Peyer's patch (tissue), 4 donors: Measurements from ENCODE around the gene MAP4K5. TPM values are rescaled to one million over a fixed set of nuclear protein-coding genes. Genes with fewer than 3 reads are reported as not detected.

Experiments used
- DNase-seq, 3 donors: peaks; one replicate each; pipeline ENCODE4 v3.0.0-alpha.2; 2017 to 2019
- H3K27ac ChIP-seq, 4 donors: fragments of 200-600 bp; sonication (generic); one replicate each; pipeline ENCODE4 v1.5.1; 2016 to 2019
- H3K27me3 ChIP-seq, 2 donors: fragments of 200-600 bp; sonication (generic); one replicate each; pipeline ENCODE4 v1.5.1; 2019
- H3K36me3 ChIP-seq, 3 donors: fragments of 200-600 bp; sonication (generic); one replicate each; pipeline ENCODE4 v1.5.1; 2016 to 2019
- H3K4me1 ChIP-seq, 4 donors: fragments of 200-600 bp; sonication (generic); one replicate each; pipeline ENCODE4 v1.5.1; 2016 to 2019
- H3K4me3 ChIP-seq, 4 donors: fragments of 200-600 bp; sonication (generic); 1 replicate in 3 of 4; 2 replicates in 1 of 4; pipeline ENCODE4 v1.5.1; 2016 to 2019; ENCODE audit warnings: mild to moderate bottlenecking in 1 of 4
- H3K9me3 ChIP-seq, 4 donors: fragments of 200-600 bp; sonication (generic); one replicate each; pipeline ENCODE4 v1.5.1; 2016 to 2019; ENCODE audit warnings: mild to moderate bottlenecking in 1 of 4
- POLR2A ChIP-seq, 2 donors: fragments of 450-650 bp; IDR thresholded peaks; one replicate each; pipeline ENCODE4 v1.5.1; 2017; ENCODE audit warnings: antibody characterized with exemption in 2 of 2, mild to moderate bottlenecking in 2 of 2, moderate library complexity in 2 of 2
- total RNA-seq, 4 donors: library from RNA; depleted of rRNA; stranded (reverse); fragments of >200 nt; gene quantifications; one replicate each; pipeline ENCODE4 v1.1.0, GENCODE V29; 2016
- TF ChIP-seq, protein P1 (sequence below), 6 experiments: fragments of 450-650 bp in 4 of 6; fragments of 200-600 bp in 2 of 6; sonication (generic) in 1 of 6; IDR thresholded peaks; one replicate each; pipeline ENCODE4 v1.5.1; 2017 to 2019; ENCODE audit warnings: antibody characterized with exemption in 6 of 6, mild to moderate bottlenecking in 3 of 6, moderate library complexity in 1 of 6

The MAP4K5 gene
- total RNA-seq, 4 donors from 2014 or later: 47.1 to 123 (median 78.4) TPM

DNA sequence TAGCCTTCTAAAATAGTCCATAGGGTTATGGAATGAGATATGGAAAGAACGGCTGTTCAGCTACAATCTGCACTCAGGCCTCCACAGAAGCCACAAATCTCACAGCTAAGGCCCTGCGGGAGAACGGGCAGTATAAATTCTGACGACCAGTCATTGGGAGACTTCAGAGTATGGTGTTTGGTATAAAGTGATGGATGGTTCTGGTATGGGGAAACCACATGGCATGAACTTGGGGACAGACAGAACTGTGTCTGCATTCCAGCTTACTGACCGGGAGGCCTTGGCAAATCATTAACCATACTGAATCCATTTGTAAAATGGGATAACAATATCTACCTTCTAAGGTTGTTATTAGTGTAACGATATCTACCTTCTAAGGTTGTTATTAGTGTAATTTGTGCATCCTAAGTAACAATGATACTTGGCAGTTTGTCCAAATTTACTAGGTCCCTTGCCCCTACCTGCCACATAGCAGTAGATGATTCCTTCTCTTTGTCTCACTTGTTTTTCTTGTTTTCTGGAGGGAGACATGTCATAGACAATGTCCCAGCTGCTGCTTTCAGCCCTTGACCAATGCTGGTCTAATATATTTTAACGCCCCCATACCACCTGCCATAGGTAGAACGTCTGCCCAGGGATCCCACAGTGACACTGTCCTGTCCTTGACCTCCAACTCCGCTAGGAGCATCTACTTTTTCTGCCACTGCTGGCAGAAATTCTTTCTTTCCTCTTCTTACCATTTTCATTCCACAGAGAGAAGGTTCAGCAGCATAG, 142.5 kb downstream of the MAP4K5 start:
- Histone ChIP-seq H3K27me3 (no peaks in the 10 kb centered on the region), H3K4me3 (no peak overlapping the region), H3K9me3 (no peaks in the 10 kb centered on the region), H3K36me3 (no peaks in the 10 kb centered on the region), H3K4me1 (peaks cover 0 to 4% (median 0%) of the 10 kb centered on the region in 4 donors), H3K27ac (peak overlapping the region in 1 of 4 donors; percentile 1)
- TF ChIP-seq, protein P1, sequence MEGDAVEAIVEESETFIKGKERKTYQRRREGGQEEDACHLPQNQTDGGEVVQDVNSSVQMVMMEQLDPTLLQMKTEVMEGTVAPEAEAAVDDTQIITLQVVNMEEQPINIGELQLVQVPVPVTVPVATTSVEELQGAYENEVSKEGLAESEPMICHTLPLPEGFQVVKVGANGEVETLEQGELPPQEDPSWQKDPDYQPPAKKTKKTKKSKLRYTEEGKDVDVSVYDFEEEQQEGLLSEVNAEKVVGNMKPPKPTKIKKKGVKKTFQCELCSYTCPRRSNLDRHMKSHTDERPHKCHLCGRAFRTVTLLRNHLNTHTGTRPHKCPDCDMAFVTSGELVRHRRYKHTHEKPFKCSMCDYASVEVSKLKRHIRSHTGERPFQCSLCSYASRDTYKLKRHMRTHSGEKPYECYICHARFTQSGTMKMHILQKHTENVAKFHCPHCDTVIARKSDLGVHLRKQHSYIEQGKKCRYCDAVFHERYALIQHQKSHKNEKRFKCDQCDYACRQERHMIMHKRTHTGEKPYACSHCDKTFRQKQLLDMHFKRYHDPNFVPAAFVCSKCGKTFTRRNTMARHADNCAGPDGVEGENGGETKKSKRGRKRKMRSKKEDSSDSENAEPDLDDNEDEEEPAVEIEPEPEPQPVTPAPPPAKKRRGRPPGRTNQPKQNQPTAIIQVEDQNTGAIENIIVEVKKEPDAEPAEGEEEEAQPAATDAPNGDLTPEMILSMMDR (IDR thresholded peaks at IDR 0.05): no peak
- no peak for TF ChIP-seq POLR2A (IDR thresholded peaks at IDR 0.05)
- DNase-seq: no peak

DNA sequence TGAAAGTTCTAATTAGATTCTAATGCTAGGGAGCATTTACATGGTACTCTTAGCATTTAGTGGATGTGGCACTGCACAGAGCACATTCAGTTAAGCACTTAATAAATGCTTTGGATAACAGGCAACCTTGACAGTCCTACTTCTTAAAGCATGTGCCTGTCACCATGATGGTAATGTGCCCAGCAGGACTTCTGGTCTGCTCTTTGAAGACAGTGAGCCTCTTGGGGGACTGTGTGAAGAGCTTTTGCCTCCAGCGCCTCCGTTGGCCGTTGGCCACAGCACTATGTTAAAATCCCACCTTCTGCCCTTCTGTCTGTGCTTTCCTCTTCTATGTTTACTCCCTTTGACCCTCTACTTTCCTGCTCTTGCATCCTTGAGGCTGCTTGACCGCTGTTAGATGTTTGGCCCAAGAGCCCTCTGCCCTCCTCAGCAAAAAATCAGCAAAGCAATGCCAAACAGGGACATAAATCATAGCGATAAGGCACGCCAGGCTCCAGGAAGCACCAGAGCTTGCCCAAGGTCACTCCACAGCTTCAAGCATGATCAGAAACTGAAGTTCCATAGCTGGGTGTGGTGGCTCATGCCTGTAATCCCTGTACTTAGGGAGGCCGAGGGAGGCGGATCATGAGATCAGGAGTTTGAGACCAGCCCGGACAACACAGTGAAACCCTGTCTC, 144.0 kb downstream of the MAP4K5 start:
- TF ChIP-seq POLR2A (IDR thresholded peaks at IDR 0.05): no peak
- Histone ChIP-seq H3K36me3 (no peaks in the 10 kb centered on the region), H3K4me1 (no peaks in the 10 kb centered on the region), H3K27me3 (no peaks in the 10 kb centered on the region), H3K27ac (peak overlapping the region in 2 of 4 donors; percentile 68 to 70), H3K9me3 (no peaks in the 10 kb centered on the region), H3K4me3 (no peak overlapping the region)
- peak in 2 of 3 donors; percentile 74 to 81 for DNase-seq

DNA sequence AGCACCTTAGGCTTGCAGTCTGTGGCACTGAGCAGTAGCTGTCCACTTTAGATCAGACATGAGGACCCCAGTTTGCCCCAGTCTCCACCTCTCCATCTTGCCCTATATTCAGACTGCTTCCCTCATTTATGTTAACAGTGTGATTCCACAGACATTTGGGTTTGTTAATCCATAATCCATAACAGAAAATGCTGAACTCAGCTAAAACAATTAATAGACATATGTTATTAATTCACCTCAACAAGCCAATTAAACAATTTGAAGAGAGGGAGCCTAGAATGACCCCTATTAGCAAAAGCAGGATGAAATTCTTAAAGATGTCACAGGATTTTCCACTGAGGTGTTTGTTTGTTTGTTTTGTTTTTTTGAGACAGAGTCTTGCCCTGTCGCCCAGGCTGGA, 144.8 kb downstream of the MAP4K5 start:
- TF ChIP-seq, protein P1 (IDR thresholded peaks at IDR 0.05): no peak
- no peak for TF ChIP-seq POLR2A (IDR thresholded peaks at IDR 0.05)
- no peaks in the 10 kb centered on the region for H3K36me3 ChIP-seq
- no peak overlapping the region for H3K27ac ChIP-seq
- no peaks in the 10 kb centered on the region for H3K27me3 ChIP-seq
- DNase-seq: no peak
- no peak overlapping the region for H3K4me3 ChIP-seq
- no peaks in the 10 kb centered on the region for H3K4me1 ChIP-seq
- no peaks in the 10 kb centered on the region for H3K9me3 ChIP-seq

DNA sequence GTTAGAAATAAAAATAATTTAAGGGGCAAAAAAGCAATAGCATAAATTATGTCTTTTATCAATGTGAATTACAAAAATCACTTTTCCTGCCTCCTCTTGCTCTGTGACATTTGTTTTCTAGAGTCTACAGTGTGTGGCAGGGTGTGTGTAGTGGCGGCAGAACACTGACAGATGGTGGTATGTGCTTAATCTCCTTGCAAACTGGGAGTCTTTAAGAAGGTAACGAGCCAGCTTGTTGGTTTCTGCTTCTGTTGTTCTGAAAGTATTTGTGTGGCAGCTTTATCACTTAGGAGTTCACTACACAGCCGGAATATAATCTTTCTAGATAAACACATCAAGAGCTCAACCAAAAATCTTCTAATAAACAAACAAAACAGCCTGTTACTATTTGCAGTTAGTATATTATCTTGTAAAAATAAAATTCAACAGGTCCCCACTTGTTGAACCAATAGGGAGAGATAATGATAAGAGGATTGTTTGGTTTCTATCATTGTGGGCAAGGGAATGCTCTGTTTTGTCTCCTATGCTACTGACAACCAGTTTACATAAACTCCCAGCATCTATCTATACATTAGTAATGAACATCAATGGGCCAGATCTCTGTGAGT, 148.6 kb downstream of the MAP4K5 start:
- Histone ChIP-seq H3K27me3 (no peaks in the 10 kb centered on the region), H3K4me3 (no peak overlapping the region), H3K4me1 (no peaks in the 10 kb centered on the region), H3K27ac (no peak overlapping the region), H3K36me3 (no peaks in the 10 kb centered on the region), H3K9me3 (no peaks in the 10 kb centered on the region)
- no peak for DNase-seq
- TF ChIP-seq, protein P1 (IDR thresholded peaks at IDR 0.05): peak in 2 of 6 experiments; percentile 15 to 16
- no peak for TF ChIP-seq POLR2A (IDR thresholded peaks at IDR 0.05)

DNA sequence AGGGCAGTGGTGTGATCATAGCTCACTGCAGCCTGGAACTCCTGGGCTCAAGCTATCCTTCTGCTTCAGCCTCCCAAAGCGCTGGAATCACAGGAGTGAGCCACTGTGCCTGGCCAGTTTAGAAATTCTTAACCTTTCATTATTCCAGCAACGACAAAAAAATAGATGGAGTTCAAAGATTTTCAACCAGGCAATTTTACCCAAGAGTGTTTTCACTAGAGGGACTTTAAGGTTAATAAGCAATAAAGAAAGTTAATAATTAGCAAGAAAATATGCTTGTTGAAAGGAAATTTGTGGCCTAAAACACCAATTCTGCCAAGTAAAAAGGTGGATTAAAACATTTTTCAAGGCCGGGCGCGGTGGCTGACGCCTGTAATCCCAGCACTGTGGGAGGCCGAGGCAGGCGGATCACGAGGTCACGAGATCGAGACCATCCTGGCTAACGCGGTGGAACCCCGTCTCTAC, 150.5 kb downstream of the MAP4K5 start:
- H3K9me3 ChIP-seq: no peaks in the 10 kb centered on the region
- TF ChIP-seq POLR2A (IDR thresholded peaks at IDR 0.05): no peak
- TF ChIP-seq, protein P1 (IDR thresholded peaks at IDR 0.05): no peak
- H3K4me3 ChIP-seq: peak overlapping the region in 2 of 4 donors; percentile 23 to 34
- H3K4me1 ChIP-seq: no peaks in the 10 kb centered on the region
- no peak for DNase-seq
- no peaks in the 10 kb centered on the region for H3K27me3 ChIP-seq
- peak overlapping the region in 2 of 4 donors; percentile 22 to 52 for H3K27ac ChIP-seq
- H3K36me3 ChIP-seq: no peaks in the 10 kb centered on the region

DNA sequence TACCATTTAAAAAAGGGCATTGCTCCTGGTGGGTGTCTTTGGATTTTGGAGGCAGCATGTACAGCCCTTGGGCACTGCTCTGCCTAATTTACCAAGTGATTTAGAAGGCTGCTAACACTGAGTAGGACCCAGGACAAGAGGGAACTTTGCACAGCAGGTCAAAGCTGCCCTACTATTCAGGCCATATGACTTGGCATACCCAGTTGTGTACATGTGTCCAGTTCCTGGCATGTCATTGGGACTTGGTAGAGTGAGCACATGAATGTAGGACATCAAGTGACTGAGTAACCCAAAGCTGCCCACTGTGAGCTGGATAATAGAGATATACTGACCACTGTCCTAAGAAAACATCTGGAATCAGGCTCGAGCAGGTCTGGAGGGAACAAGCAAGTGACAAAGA, 151.4 kb downstream of the MAP4K5 start:
- H3K27ac ChIP-seq: no peak overlapping the region
- DNase-seq: no peak
- TF ChIP-seq POLR2A (IDR thresholded peaks at IDR 0.05): no peak
- TF ChIP-seq, protein P1 (IDR thresholded peaks at IDR 0.05): no peak
- no peaks in the 10 kb centered on the region for H3K27me3 ChIP-seq
- H3K9me3 ChIP-seq: no peaks in the 10 kb centered on the region
- H3K4me3 ChIP-seq: no peak overlapping the region
- H3K36me3 ChIP-seq: no peaks in the 10 kb centered on the region
- H3K4me1 ChIP-seq: no peaks in the 10 kb centered on the region
